Neural cell (in vitro differentiated cells): ENCODE measurements around the gene RAB11FIP5. TPM values are rescaled to one million over a fixed set of nuclear protein-coding genes. Genes with fewer than 3 reads are reported as not detected.
"Not testable (repeated sequence)": the region's sequence is repeated elsewhere in the genome, so short reads cannot be mapped to it uniquely, and the experiment has no call there.

Experiments
- H2AFZ ChIP-seq: fragments of 200-600, 300-800 bp; sonication (generic), shearing (Covaris generic); 2 replicates; pipeline ENCODE4 v1.6.0; 2014; ENCODE audit warnings: low read depth, mild to moderate bottlenecking, antibody characterized with exemption, low read length, moderate library complexity
- H3F3A ChIP-seq: fragments of 200-600 bp; shearing (Covaris generic); 2 replicates; pipeline ENCODE4 v1.6.1; 2016; ENCODE audit warnings: mild to moderate bottlenecking, moderate library complexity, mixed read lengths, antibody characterized with exemption, low read length; ENCODE audit not compliant: insufficient read depth, poor library complexity, severe bottlenecking
- H3K27ac ChIP-seq: fragments of 200-600, 300-800 bp; sonication (generic), shearing (Covaris generic); 2 replicates; pipeline ENCODE4 v1.5.1; 2014; ENCODE audit warnings: mild to moderate bottlenecking, low read length, moderate library complexity
- H3K27me3 ChIP-seq: fragments of 300-800, 200-600 bp; sonication (generic), shearing (Covaris generic); 2 replicates; pipeline ENCODE4 v1.6.0; 2014; ENCODE audit warnings: mild to moderate bottlenecking, low read depth, low read length, moderate library complexity; ENCODE audit not compliant: insufficient read depth
- H3K36me3 ChIP-seq: fragments of 300-800, 200-600 bp; sonication (generic), shearing (Covaris generic); 2 replicates; pipeline ENCODE4 v1.5.1; 2014; ENCODE audit warnings: mild to moderate bottlenecking, antibody characterized with exemption, low read length, moderate library complexity; ENCODE audit not compliant: insufficient read depth
- H3K4me2 ChIP-seq: fragments of 300-800, 200-600 bp; sonication (generic), shearing (Covaris generic); 2 replicates; pipeline ENCODE4 v1.6.0; 2014; ENCODE audit warnings: mild to moderate bottlenecking, low read length
- H3K4me3 ChIP-seq: fragments of 300-800, 200-600 bp; sonication (generic), shearing (Covaris generic); 2 replicates; pipeline ENCODE4 v1.5.1; 2014; ENCODE audit warnings: mild to moderate bottlenecking, low read length, moderate library complexity
- H3K79me2 ChIP-seq: fragments of 200-600 bp; shearing (Covaris generic); replicated peaks from 2 replicates; pipeline ENCODE4 v1.6.0; 2014; ENCODE audit warnings: mild to moderate bottlenecking, low read length, moderate library complexity; ENCODE audit not compliant: insufficient read depth
- H3K9ac ChIP-seq: fragments of 300-800, 200-600 bp; sonication (generic), shearing (Covaris generic); 2 replicates; pipeline ENCODE4 v1.6.1; 2016; ENCODE audit warnings: mild to moderate bottlenecking, low read length, mixed read lengths
- H3K9me2 ChIP-seq: fragments of 200-600 bp; shearing (Covaris generic); 2 replicates; pipeline ENCODE4 v1.6.1; 2016; ENCODE audit warnings: mild to moderate bottlenecking, low read length, mixed read lengths; ENCODE audit not compliant: insufficient read depth
- H3K9me3 ChIP-seq: fragments of 200-600, 300-800 bp; sonication (generic), shearing (Covaris generic); 2 replicates; pipeline ENCODE4 v1.6.1; 2016; ENCODE audit warnings: mild to moderate bottlenecking, mixed run types, low read length, moderate library complexity, mixed read lengths
- H4K20me1 ChIP-seq: fragments of 200-600 bp; shearing (Covaris generic); 2 replicates; pipeline ENCODE4 v1.6.1; 2016; ENCODE audit warnings: mild to moderate bottlenecking, mixed run types; ENCODE audit not compliant: insufficient read depth
- CTCF ChIP-seq: fragments of 450-650 bp; IDR thresholded peaks from 2 replicates; pipeline ENCODE4 v1.5.1; 2014; ENCODE audit warnings: antibody characterized with exemption, mild to moderate bottlenecking, moderate library complexity; ENCODE audit not compliant: poor library complexity, severe bottlenecking
- EP300 ChIP-seq: fragments of 450-650 bp; conservative IDR thresholded peaks from 2 replicates; pipeline ENCODE4 v1.6.1; 2014; ENCODE audit warnings: antibody characterized with exemption, mild to moderate bottlenecking, moderate library complexity; ENCODE audit not compliant: poor library complexity, severe bottlenecking
- EZH2 ChIP-seq: fragments of 200-600, 300-800 bp; shearing (Covaris generic), sonication (generic); IDR thresholded peaks from 2 replicates; pipeline ENCODE4 v1.6.1; 2014; ENCODE audit warnings: antibody characterized with exemption, low read length, borderline replicate concordance, mild to moderate bottlenecking; ENCODE audit not compliant: insufficient read depth, poor library complexity, severe bottlenecking
- MXI1 ChIP-seq: fragments of 450-650 bp; conservative IDR thresholded peaks from 2 replicates; pipeline ENCODE4 v1.6.1; 2014; ENCODE audit warnings: antibody characterized with exemption, mild to moderate bottlenecking; ENCODE audit not compliant: poor library complexity, severe bottlenecking
- POLR2AphosphoS5 ChIP-seq: IDR thresholded peaks from 2 replicates; pipeline ENCODE4 v1.6.1; 2012
- RAD21 ChIP-seq: fragments of 450-650 bp; conservative IDR thresholded peaks from 2 replicates; pipeline ENCODE4 v1.6.1; 2014; ENCODE audit warnings: antibody characterized with exemption, mild to moderate bottlenecking, moderate library complexity
- SMC3 ChIP-seq: fragments of 450-650 bp; conservative IDR thresholded peaks from 2 replicates; pipeline ENCODE4 v1.6.1; 2014; ENCODE audit warnings: antibody characterized with exemption, mild to moderate bottlenecking, moderate library complexity; ENCODE audit not compliant: poor library complexity
- TAF1 ChIP-seq: IDR thresholded peaks from 2 replicates; pipeline ENCODE4 v1.6.1; 2012; ENCODE audit warnings: low read depth
- polyA plus RNA-seq: library from polyadenylated mRNA; depleted of rRNA; stranded (reverse); fragments of >200 nt; gene quantifications from 2 replicates; pipeline ENCODE4 v1.2.3, GENCODE V29; 2014

The RAB11FIP5 gene
- polyA plus RNA-seq, 1 donor from 2014 or later = 2.6 TPM

GRCh38 chr2:73067043-73067442, 45.7 kb downstream of the RAB11FIP5 start (continued):
- TF ChIP-seq CTCF = no peak

DNA sequence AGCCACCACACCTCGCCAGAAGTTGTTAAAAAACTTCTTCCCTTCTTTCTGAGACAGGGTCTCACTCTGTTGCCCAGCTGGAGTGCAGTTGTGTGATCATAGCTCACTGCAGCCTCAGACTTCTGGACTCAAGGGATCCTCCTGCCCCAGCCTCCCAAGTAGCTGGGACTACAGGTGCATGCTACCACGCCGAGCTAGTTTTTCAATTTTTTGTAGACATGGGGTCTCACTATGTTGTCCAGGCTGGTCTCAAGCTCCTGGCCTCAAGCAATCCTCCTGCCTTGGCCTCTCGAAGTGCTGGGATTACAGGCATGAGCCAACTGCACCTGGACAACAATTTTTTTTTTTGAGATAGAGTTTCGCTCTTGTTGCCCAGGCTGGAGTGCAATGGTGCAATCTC, 47.7 kb downstream of the RAB11FIP5 start:
- H3K9ac ChIP-seq, H4K20me1 ChIP-seq, H3K9me3 ChIP-seq, H3K36me3 ChIP-seq, H2AFZ ChIP-seq, H3K9me2 ChIP-seq, H3K4me2 ChIP-seq, H3K27me3 ChIP-seq, H3K4me3 ChIP-seq, H3F3A ChIP-seq, H3K27ac ChIP-seq, H3K79me2 ChIP-seq: not testable (repeated sequence)

- peaks cover 6% of the 10 kb centered on the region for H3K79me2 ChIP-seq
- H3K4me3 ChIP-seq = no peak overlapping the region
- no peaks in the 10 kb centered on the region for H3K36me3 ChIP-seq
- TF ChIP-seq EP300 = no peak
- TF ChIP-seq CTCF = no peak
- TF ChIP-seq RAD21 = no peak
- no peak for TF ChIP-seq MXI1
- no peak for TF ChIP-seq SMC3
- TF ChIP-seq TAF1 = no peak
- H2AFZ ChIP-seq = no peak overlapping the region
- no peak overlapping the region for H3K4me2 ChIP-seq
- H3K9me3 ChIP-seq = no peaks in the 10 kb centered on the region
- H3K27me3 ChIP-seq = no peaks in the 10 kb centered on the region
- H3K27ac ChIP-seq = no peak overlapping the region
- no peaks in the 10 kb centered on the region for H3K9me2 ChIP-seq
- H4K20me1 ChIP-seq = no peaks in the 10 kb centered on the region
- H3K9ac ChIP-seq = no peak overlapping the region
- no peaks in the 10 kb centered on the region for H3F3A ChIP-seq
Measured at GRCh38 chr2:73063909-73064875, 48.6 kb downstream of the RAB11FIP5 start.

GRCh38 chr2:73063472-73063871, 49.3 kb downstream of the RAB11FIP5 start:
- no peaks in the 10 kb centered on the region for H3K36me3 ChIP-seq
- H3F3A ChIP-seq = no peaks in the 10 kb centered on the region
- H3K9ac ChIP-seq = no peak overlapping the region
- H3K27ac ChIP-seq = no peak overlapping the region
- no peak overlapping the region for H3K4me2 ChIP-seq
- peaks cover 3% of the 10 kb centered on the region for H3K79me2 ChIP-seq
- H4K20me1 ChIP-seq = no peaks in the 10 kb centered on the region
- no peaks in the 10 kb centered on the region for H3K9me3 ChIP-seq
- no peak overlapping the region for H3K4me3 ChIP-seq
- H3K27me3 ChIP-seq = no peaks in the 10 kb centered on the region
- no peaks in the 10 kb centered on the region for H3K9me2 ChIP-seq
- H2AFZ ChIP-seq = no peak overlapping the region
- TF ChIP-seq POLR2AphosphoS5 (no peak), EZH2 (no peak), SMC3 (no peak), EP300 (no peak), MXI1 (no peak), CTCF (no peak), TAF1 (no peak), RAD21 (no peak)
